ENCODE data around the gene BCLAF1. TPM values are rescaled to one million over a fixed set of nuclear protein-coding genes. Genes with fewer than 3 reads are reported as not detected.

BCLAF1 gene
- total and polyA plus RNA-seq, 11 donors: 11.7 to 109 (median 75.5) TPM

DNA sequence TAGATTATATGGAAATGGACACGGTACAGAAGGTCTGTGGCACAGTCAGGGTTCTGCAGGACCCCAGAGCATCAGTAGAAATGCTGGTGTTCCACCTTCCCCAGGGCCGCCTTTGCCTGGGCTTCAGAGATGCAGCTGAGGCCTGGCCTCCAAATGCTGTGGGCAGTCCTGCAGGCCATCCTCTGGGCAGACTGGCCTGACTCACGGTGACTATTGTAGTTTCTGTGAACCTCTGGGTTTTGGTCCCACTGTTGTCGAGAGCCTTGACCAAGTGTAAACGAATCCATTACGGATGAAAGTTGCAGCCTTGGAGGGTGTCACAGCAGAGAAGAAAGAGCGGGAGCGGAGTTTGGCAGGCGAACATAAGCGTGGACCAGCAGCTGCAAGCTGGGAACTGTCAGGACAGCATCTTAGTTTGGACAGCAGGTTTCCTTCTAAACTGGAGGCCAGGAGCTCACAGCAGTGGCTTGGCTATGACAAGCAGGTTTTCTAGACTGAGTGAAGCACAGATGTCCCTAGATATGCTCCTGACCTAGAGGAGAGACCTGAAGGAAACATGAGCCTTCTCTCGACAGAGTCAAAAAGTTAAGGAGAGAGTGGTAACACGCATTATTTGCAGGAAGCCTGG, 46.2 kb upstream of the BCLAF1 start:
- H3K27ac ChIP-seq: no peak overlapping the region
- H3K27me3 ChIP-seq: peaks cover 0 to 5% (median 0%) of the 10 kb centered on the region in 9 donors
- H3K4me1 ChIP-seq: peaks cover 0 to 3% (median 0%) of the 10 kb centered on the region in 12 donors
- WGBS, 4 donors: 77 to 83% (median 80%) methylated on average over 12 of the region's 12 CpGs
- TF ChIP-seq, protein P1, sequence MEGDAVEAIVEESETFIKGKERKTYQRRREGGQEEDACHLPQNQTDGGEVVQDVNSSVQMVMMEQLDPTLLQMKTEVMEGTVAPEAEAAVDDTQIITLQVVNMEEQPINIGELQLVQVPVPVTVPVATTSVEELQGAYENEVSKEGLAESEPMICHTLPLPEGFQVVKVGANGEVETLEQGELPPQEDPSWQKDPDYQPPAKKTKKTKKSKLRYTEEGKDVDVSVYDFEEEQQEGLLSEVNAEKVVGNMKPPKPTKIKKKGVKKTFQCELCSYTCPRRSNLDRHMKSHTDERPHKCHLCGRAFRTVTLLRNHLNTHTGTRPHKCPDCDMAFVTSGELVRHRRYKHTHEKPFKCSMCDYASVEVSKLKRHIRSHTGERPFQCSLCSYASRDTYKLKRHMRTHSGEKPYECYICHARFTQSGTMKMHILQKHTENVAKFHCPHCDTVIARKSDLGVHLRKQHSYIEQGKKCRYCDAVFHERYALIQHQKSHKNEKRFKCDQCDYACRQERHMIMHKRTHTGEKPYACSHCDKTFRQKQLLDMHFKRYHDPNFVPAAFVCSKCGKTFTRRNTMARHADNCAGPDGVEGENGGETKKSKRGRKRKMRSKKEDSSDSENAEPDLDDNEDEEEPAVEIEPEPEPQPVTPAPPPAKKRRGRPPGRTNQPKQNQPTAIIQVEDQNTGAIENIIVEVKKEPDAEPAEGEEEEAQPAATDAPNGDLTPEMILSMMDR (IDR thresholded peaks at IDR 0.05): no peak
- no peak for TF ChIP-seq POLR2A (IDR thresholded peaks at IDR 0.05)
- ATAC-seq (peak; percentile 29 to 57 (median 46)), DNase-seq (peak in 1 of 5 donors; percentile 25)
- H3K36me3 ChIP-seq: no peaks in the 10 kb centered on the region
- no peaks in the 10 kb centered on the region for H3K9me3 ChIP-seq
- H3K4me3 ChIP-seq: no peak overlapping the region
- intact Hi-C loops (cut with DNase I): no loop called here

DNA sequence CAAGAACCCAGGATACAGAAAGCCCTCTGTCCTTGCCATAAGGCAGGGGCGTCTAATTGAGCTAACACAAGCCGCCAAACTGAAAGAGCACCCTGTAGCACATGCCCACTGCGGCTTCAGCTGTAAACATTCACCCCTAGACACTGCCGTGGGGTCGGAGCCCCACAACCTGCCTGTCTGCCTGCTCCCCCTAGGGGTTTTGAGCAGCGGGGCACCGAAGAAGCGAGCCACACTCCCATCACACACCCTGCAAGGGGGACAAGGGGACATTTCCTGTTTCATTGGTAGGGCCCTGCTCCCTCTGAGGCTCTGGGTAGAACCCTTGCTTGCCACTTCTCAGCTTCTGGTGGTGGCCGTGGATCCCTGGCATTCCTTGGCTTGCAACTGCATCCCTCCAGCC, 45.2 kb upstream of the BCLAF1 start:
- TF ChIP-seq POLR2A (IDR thresholded peaks at IDR 0.05): no peak
- TF ChIP-seq, protein P1 (IDR thresholded peaks at IDR 0.05): no peak
- 58 to 75% (median 72%) methylated on average over 5 to 9 of the region's 9 CpGs for WGBS, 4 donors
- no peaks in the 10 kb centered on the region for H3K9me3 ChIP-seq
- H3K27me3 ChIP-seq: peaks cover 0 to 5% (median 0%) of the 10 kb centered on the region in 9 donors
- H3K4me3 ChIP-seq: no peak overlapping the region
- intact Hi-C loops (cut with DNase I): no loop called here
- ATAC-seq: no peak
- H3K36me3 ChIP-seq: no peaks in the 10 kb centered on the region
- no peak for DNase-seq
- no peak overlapping the region for H3K27ac ChIP-seq
- H3K4me1 ChIP-seq: peaks cover 0 to 3% (median 0%) of the 10 kb centered on the region in 12 donors

DNA sequence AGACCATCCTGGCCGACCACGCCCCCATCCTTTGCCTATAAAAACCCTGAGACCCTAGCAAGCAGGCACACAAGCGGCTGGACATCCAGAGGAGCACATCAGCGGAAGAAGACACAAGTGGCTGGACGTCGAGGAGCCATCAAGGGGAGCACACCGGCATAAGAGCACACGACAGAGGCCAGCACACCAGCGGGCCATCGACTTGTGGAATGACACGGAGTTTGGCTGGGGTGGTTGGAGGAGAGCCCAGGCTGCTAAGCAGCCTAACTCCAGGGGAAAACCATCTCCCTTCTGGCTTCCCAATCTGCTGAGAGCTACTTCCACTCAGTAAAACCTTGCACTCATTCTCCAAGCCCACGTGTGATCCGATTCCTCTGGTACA, 44.8 kb upstream of the BCLAF1 start:
- Histone ChIP-seq H3K27me3 (peaks cover 0 to 5% (median 0%) of the 10 kb centered on the region in 9 donors), H3K9me3 (no peaks in the 10 kb centered on the region), H3K4me3 (no peak overlapping the region), H3K4me1 (peaks cover 0 to 3% (median 0%) of the 10 kb centered on the region in 12 donors), H3K36me3 (no peaks in the 10 kb centered on the region), H3K27ac (no peak overlapping the region)
- ATAC-seq: peak in 2 of 4 donors; percentile 41 to 42
- intact Hi-C loops (cut with DNase I): no loop called here
- no peak for TF ChIP-seq POLR2A (IDR thresholded peaks at IDR 0.05)
- TF ChIP-seq, protein P1 (IDR thresholded peaks at IDR 0.05): no peak
- DNase-seq: peak in 2 of 5 donors; percentile 34 to 35
- WGBS, 4 donors: 78 to 83% (median 79%) methylated on average over 13 of the region's 13 CpGs

DNA sequence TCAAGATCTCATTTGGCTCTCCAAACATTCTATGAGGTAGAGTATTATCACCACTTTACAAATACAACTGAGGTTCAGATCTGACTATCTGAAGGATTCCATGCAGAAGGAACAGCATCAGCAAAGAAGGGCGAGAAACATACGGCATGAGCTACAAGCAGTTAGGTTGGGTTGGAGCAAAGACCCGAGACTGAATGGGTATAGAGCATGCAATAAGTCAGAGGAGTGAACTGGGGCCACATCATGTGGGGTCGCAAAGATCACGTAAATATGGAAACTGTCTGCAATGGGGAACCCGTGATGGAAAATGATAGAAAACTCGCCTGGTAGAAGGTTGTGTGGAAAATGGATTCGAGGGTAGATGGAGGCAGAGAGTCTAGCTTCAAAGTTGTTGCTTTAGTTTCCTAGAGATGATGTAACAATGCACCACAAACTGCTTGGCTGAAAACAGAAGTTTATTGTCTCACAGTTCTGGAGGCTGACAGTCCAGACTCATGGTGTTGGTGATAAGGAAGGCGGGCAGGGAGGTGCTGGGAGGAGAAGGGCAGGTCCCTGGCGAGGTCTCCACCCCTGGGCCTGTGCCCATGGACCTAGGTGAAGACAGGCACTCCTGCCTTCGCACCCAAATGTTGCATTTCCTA, 44.3 kb upstream of the BCLAF1 start:
- H3K4me1 ChIP-seq: peaks cover 0 to 3% (median 0%) of the 10 kb centered on the region in 12 donors
- intact Hi-C loops (cut with DNase I): no loop called here
- DNase-seq (no peak), ATAC-seq (no peak)
- 79 to 89% (median 87%) methylated on average over 11 of the region's 11 CpGs for WGBS, 4 donors
- no peaks in the 10 kb centered on the region for H3K9me3 ChIP-seq
- no peak overlapping the region for H3K4me3 ChIP-seq
- H3K36me3 ChIP-seq: no peaks in the 10 kb centered on the region
- no peak overlapping the region for H3K27ac ChIP-seq
- TF ChIP-seq, protein P1 (IDR thresholded peaks at IDR 0.05): no peak
- no peak for TF ChIP-seq POLR2A (IDR thresholded peaks at IDR 0.05)
- peaks cover 0 to 5% (median 0%) of the 10 kb centered on the region in 9 donors for H3K27me3 ChIP-seq

Measured in heart left ventricle (tissue), 16 donors.